ENCODE results near the gene PKN2. TPM values are rescaled to one million over a fixed set of nuclear protein-coding genes. Genes with fewer than 3 reads are reported as not detected.

PKN2 gene
- total and polyA plus RNA-seq, 2 experiments from 2014 or later: 14.6 to 29.4 TPM

DNA sequence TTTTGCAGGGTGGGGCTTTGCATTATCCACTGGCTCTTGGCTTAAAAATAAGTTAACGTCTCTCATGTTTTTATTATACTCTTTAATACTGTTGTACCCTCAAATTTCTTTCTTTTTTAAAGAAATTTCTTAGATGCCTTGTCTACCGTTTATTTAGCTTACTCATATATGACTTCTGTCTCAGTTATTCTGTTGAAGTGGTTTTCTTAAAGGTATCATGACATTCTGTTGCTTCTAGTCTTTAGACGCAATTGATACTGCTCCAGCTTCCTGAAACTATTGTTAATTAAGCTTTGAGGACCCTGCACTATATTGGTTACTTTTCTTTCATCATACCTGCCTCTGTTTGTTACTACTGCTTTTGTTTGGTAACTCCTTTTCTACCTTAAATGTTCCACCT, 11.7 kb downstream of the PKN2 start:
- Mint-ChIP-seq H3K4me1 (peaks cover 22% of the 10 kb centered on the region), H3K27ac (no peak overlapping the region), H3K9me3 (no peaks in the 10 kb centered on the region), H3K27me3 (ENCODE audit: insufficient read depth, low read depth, poor library complexity) (no peaks in the 10 kb centered on the region), H3K4me3 (no peak overlapping the region), H3K36me3 (ENCODE audit: low read depth) (peaks cover 8% of the 10 kb centered on the region; the same call in 2 of the 3 replicates)
- no peaks in the 10 kb centered on the region for H3K27me3 ChIP-seq (ENCODE audit: insufficient read depth)
- no peak for TF ChIP-seq EZH2phosphoT487 (IDR thresholded peaks at IDR 0.05; ENCODE audit: unreplicated experiment)
- no peak for TF ChIP-seq JUNB (IDR thresholded peaks at IDR 0.05; ENCODE audit: unreplicated experiment)
- no peak for TF ChIP-seq CREB1 (CRISPR knock-in tag; IDR thresholded peaks at IDR 0.05; ENCODE audit: low read depth)
- no peak for TF ChIP-seq POLR2AphosphoS5 (IDR thresholded peaks at IDR 0.05; ENCODE audit: low read depth)
- TF ChIP-seq, protein P1, sequence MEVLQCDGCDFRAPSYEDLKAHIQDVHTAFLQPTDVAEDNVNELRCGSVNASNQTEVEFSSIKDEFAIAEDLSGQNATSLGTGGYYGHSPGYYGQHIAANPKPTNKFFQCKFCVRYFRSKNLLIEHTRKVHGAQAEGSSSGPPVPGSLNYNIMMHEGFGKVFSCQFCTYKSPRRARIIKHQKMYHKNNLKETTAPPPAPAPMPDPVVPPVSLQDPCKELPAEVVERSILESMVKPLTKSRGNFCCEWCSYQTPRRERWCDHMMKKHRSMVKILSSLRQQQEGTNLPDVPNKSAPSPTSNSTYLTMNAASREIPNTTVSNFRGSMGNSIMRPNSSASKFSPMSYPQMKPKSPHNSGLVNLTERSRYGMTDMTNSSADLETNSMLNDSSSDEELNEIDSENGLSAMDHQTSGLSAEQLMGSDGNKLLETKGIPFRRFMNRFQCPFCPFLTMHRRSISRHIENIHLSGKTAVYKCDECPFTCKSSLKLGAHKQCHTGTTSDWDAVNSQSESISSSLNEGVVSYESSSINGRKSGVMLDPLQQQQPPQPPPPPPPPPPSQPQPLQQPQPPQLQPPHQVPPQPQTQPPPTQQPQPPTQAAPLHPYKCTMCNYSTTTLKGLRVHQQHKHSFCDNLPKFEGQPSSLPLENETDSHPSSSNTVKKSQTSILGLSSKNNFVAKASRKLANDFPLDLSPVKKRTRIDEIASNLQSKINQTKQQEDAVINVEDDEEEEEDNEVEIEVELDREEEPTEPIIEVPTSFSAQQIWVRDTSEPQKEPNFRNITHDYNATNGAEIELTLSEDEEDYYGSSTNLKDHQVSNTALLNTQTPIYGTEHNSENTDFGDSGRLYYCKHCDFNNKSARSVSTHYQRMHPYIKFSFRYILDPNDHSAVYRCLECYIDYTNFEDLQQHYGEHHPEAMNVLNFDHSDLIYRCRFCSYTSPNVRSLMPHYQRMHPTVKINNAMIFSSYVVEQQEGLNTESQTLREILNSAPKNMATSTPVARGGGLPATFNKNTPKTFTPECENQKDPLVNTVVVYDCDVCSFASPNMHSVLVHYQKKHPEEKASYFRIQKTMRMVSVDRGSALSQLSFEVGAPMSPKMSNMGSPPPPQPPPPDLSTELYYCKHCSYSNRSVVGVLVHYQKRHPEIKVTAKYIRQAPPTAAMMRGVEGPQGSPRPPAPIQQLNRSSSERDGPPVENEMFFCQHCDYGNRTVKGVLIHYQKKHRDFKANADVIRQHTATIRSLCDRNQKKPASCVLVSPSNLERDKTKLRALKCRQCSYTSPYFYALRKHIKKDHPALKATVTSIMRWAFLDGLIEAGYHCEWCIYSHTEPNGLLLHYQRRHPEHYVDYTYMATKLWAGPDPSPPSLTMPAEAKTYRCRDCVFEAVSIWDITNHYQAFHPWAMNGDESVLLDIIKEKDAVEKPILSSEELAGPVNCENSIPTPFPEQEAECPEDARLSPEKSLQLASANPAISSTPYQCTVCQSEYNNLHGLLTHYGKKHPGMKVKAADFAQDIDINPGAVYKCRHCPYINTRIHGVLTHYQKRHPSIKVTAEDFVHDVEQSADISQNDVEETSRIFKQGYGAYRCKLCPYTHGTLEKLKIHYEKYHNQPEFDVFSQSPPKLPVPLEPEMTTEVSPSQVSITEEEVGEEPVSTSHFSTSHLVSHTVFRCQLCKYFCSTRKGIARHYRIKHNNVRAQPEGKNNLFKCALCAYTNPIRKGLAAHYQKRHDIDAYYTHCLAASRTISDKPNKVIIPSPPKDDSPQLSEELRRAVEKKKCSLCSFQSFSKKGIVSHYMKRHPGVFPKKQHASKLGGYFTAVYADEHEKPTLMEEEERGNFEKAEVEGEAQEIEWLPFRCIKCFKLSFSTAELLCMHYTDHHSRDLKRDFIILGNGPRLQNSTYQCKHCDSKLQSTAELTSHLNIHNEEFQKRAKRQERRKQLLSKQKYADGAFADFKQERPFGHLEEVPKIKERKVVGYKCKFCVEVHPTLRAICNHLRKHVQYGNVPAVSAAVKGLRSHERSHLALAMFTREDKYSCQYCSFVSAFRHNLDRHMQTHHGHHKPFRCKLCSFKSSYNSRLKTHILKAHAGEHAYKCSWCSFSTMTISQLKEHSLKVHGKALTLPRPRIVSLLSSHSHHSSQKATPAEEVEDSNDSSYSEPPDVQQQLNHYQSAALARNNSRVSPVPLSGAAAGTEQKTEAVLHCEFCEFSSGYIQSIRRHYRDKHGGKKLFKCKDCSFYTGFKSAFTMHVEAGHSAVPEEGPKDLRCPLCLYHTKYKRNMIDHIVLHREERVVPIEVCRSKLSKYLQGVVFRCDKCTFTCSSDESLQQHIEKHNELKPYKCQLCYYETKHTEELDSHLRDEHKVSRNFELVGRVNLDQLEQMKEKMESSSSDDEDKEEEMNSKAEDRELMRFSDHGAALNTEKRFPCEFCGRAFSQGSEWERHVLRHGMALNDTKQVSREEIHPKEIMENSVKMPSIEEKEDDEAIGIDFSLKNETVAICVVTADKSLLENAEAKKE (CRISPR knock-in tag; IDR thresholded peaks at IDR 0.05): no peak
- no peak for TF ChIP-seq ZNF114 (CRISPR knock-in tag; IDR thresholded peaks at IDR 0.05)
- TF ChIP-seq ZNF331 (CRISPR knock-in tag; IDR thresholded peaks at IDR 0.05; ENCODE audit: low read depth): no peak
- no peak for TF ChIP-seq STAT1 (IDR thresholded peaks at IDR 0.05; ENCODE audit: unreplicated experiment)
- TF ChIP-seq, protein P2, sequence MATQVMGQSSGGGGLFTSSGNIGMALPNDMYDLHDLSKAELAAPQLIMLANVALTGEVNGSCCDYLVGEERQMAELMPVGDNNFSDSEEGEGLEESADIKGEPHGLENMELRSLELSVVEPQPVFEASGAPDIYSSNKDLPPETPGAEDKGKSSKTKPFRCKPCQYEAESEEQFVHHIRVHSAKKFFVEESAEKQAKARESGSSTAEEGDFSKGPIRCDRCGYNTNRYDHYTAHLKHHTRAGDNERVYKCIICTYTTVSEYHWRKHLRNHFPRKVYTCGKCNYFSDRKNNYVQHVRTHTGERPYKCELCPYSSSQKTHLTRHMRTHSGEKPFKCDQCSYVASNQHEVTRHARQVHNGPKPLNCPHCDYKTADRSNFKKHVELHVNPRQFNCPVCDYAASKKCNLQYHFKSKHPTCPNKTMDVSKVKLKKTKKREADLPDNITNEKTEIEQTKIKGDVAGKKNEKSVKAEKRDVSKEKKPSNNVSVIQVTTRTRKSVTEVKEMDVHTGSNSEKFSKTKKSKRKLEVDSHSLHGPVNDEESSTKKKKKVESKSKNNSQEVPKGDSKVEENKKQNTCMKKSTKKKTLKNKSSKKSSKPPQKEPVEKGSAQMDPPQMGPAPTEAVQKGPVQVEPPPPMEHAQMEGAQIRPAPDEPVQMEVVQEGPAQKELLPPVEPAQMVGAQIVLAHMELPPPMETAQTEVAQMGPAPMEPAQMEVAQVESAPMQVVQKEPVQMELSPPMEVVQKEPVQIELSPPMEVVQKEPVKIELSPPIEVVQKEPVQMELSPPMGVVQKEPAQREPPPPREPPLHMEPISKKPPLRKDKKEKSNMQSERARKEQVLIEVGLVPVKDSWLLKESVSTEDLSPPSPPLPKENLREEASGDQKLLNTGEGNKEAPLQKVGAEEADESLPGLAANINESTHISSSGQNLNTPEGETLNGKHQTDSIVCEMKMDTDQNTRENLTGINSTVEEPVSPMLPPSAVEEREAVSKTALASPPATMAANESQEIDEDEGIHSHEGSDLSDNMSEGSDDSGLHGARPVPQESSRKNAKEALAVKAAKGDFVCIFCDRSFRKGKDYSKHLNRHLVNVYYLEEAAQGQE (IDR thresholded peaks at IDR 0.05; ENCODE audit: unreplicated experiment): no peak
- TF ChIP-seq EZH2 (IDR thresholded peaks at IDR 0.05; ENCODE audit: low read depth, unreplicated experiment): no peak
- TF ChIP-seq, protein P3, sequence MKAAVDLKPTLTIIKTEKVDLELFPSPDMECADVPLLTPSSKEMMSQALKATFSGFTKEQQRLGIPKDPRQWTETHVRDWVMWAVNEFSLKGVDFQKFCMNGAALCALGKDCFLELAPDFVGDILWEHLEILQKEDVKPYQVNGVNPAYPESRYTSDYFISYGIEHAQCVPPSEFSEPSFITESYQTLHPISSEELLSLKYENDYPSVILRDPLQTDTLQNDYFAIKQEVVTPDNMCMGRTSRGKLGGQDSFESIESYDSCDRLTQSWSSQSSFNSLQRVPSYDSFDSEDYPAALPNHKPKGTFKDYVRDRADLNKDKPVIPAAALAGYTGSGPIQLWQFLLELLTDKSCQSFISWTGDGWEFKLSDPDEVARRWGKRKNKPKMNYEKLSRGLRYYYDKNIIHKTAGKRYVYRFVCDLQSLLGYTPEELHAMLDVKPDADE (IDR thresholded peaks at IDR 0.05): no peak
- peaks cover 34% of the 10 kb centered on the region for H4K20me1 ChIP-seq (replicated peaks; ENCODE audit: insufficient read depth)
- H3K4me1 ChIP-seq (ENCODE audit: insufficient read depth): peaks cover 16% of the 10 kb centered on the region
- H3F3A ChIP-seq (replicated peaks; ENCODE audit: low read depth): no peaks in the 10 kb centered on the region
- H3K4me3 ChIP-seq: no peak overlapping the region
- no peak for DNase-seq (ENCODE audit: low spot score)
- H2AFZ ChIP-seq: no peak overlapping the region
- H3K4me2 ChIP-seq: no peak overlapping the region
- H3K79me2 ChIP-seq (replicated peaks; ENCODE audit: insufficient read depth): peaks cover 100% of the 10 kb centered on the region
- H3K27ac ChIP-seq (ENCODE audit: low read depth): no peak overlapping the region
- ATAC-seq: no peak
- H3K9me2 ChIP-seq (ENCODE audit: insufficient read depth): no peaks in the 10 kb centered on the region
- H3K36me3 ChIP-seq (ENCODE audit: insufficient read depth): no peaks in the 10 kb centered on the region

All from GM23338 (cell line).